ENCODE measurements around the gene GPR137.

Gene GPR137

GRCh38 chr11:64252003-64252872 is 33.4 kb upstream of the GPR137 start (continued):
- TF ChIP-seq ZNF280D (tag by site-specific recombination; IDR thresholded peaks at IDR 0.05) (no peak), TRIM28 (IDR thresholded peaks at IDR 0.05; ENCODE audit: borderline replicate concordance, low read length) (no peak), ZNF621 (tag by site-specific recombination; IDR thresholded peaks at IDR 0.05) (no peak), ZFHX2 (tag by site-specific recombination; conservative IDR thresholded peaks at IDR 0.05) (no peak; the same call in 1 of the 2 replicates), ZBTB44 (tag by site-specific recombination; IDR thresholded peaks at IDR 0.05) (no peak), ZNF558 (tag by site-specific recombination; IDR thresholded peaks at IDR 0.05) (no peak), BCL11A (tag by site-specific recombination; IDR thresholded peaks at IDR 0.05; ENCODE audit: low read depth) (no peak), ZNF354C (tag by site-specific recombination; IDR thresholded peaks at IDR 0.05; ENCODE audit: borderline replicate concordance, low read depth) (no peak), ZNF785 (tag by site-specific recombination; IDR thresholded peaks at IDR 0.05) (no peak), MEIS1 (CRISPR knock-in tag; IDR thresholded peaks at IDR 0.05; ENCODE audit: borderline replicate concordance) (no peak), ZNF426 (tag by site-specific recombination; IDR thresholded peaks at IDR 0.05) (no peak), HIC1 (tag by site-specific recombination; IDR thresholded peaks at IDR 0.05) (peak; percentile 73)
- TF ChIP-seq, protein P1, sequence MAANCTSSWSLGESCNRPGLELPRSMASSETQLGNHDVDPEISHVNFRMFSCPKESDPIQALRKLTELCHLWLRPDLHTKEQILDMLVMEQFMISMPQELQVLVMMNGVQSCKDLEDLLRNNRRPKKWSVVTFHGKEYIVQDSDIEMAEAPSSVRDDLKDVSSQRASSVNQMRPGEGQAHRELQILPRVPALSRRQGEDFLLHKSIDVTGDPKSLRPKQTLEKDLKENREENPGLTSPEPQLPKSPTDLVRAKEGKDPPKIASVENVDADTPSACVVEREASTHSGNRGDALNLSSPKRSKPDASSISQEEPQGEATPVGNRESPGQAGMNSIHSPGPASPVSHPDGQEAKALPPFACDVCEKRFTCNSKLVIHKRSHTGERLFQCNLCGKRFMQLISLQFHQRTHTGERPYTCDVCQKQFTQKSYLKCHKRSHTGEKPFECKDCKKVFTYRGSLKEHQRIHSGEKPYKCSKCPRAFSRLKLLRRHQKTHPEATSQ (tag by site-specific recombination; IDR thresholded peaks at IDR 0.05) = no peak
- TF ChIP-seq, protein P2, sequence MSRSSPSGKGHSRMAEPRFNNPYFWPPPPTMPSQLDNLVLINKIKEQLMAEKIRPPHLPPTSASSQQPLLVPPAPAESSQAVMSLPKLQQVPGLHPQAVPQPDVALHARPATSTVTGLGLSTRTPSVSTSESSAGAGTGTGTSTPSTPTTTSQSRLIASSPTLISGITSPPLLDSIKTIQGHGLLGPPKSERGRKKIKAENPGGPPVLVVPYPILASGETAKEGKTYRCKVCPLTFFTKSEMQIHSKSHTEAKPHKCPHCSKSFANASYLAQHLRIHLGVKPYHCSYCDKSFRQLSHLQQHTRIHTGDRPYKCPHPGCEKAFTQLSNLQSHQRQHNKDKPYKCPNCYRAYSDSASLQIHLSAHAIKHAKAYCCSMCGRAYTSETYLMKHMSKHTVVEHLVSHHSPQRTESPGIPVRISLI (tag by site-specific recombination; IDR thresholded peaks at IDR 0.05) = no peak

DNA sequence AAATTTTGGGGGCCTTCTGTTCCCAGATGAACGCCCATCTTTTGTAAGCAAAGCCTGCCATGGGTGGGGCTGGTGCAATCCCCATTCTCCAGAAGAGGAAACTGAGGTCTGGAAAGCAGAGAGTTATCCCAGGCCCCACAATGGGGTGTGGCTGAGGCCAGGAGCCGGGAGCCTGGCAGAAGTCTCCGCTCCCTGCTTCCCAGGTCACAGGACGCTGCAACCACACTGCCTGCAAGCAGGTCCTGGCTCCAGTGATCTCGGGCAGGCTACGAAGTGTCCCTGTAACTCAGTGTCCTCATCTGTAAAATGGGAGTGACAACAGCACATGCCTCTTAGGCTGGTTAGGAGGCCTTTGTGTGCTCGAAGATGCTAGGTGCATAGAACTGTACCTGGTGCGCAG is 32.6 kb upstream of the GPR137 start:
- CTCF ChIA-PET = interaction anchor here (3.6 kb wide), 1 partner anchor 50 kb away, joined by 48 read pairs; the partner anchor contains the start of gene CATSPERZ
- POLR2A ChIA-PET = interaction anchor here (0.5 to 4.2 kb wide), 8 partner anchors 10 to 68 kb away, joined by 3 to 52 read pairs (median 4); partner anchors contain the start of genes FKBP2 and STIP1
- H3K27ac ChIP-seq (ENCODE audit: extremely low read depth, low read depth, low read length) = no peak overlapping the region
- H3K4me3 ChIP-seq (ENCODE audit: low read depth, low read length) = no peak overlapping the region
- peaks cover 0 to 28% of the 10 kb centered on the region in 2 experiments; a peak in 2 of 3 replicates for H3K36me3 ChIP-seq (ENCODE audit: control insufficient read depth in 2 of 2, insufficient read depth in 1 of 2, low read length in 2 of 2)
- H3K9me3 ChIP-seq (ENCODE audit: control insufficient read depth, insufficient read depth, low read depth, low read length) = no peaks in the 10 kb centered on the region
- TF ChIP-seq ZNF639 (tag by site-specific recombination; IDR thresholded peaks at IDR 0.05) (no peak), ZNF391 (tag by site-specific recombination; IDR thresholded peaks at IDR 0.05; ENCODE audit: borderline replicate concordance, low read depth) (no peak), KLF17 (tag by site-specific recombination; IDR thresholded peaks at IDR 0.05) (no peak), KLF8 (tag by site-specific recombination; IDR thresholded peaks at IDR 0.05) (peak; percentile 39; the same call in 1 of the 2 replicates)
- H3K4me1 ChIP-seq (ENCODE audit: control insufficient read depth, insufficient read depth, low read length) = peaks cover 10% of the 10 kb centered on the region
